ENCODE data around the gene DIP2C.

DIP2C gene

GRCh38 chr10:526651-527312, 162.7 kb downstream of the DIP2C start:
- ChIA-PET CTCF (interaction anchor here (0.5 kb wide), 1 partner anchor 8 kb away, joined by 3 read pairs; no protein-coding TSS in a partner anchor), POLR2A (no interaction called here)
- DNase-seq (ENCODE audit: extremely low spot score) = no peak
- no peak for TF ChIP-seq CTBP1 (IDR thresholded peaks at IDR 0.05; ENCODE audit: borderline replicate concordance)
- TF ChIP-seq LEF1 (IDR thresholded peaks at IDR 0.05; ENCODE audit: borderline replicate concordance) = no peak
- TF ChIP-seq SP1 (IDR thresholded peaks at IDR 0.05) = no peak
- TF ChIP-seq SUZ12 (IDR thresholded peaks at IDR 0.05) = no peak
- TF ChIP-seq BHLHE40 (IDR thresholded peaks at IDR 0.05; ENCODE audit: borderline replicate concordance) = no peak
- no peak for TF ChIP-seq PKNOX1 (IDR thresholded peaks at IDR 0.05)
- TF ChIP-seq NFRKB (IDR thresholded peaks at IDR 0.05) = no peak
- no peak for TF ChIP-seq FOXK2 (IDR thresholded peaks at IDR 0.05)
- TF ChIP-seq ZNF384 (IDR thresholded peaks at IDR 0.05) = no peak
- TF ChIP-seq TARDBP (IDR thresholded peaks at IDR 0.05) = no peak
- no peak for TF ChIP-seq L3MBTL2 (conservative IDR thresholded peaks at IDR 0.05)
- TF ChIP-seq HDGF (IDR thresholded peaks at IDR 0.05; ENCODE audit: borderline replicate concordance) = no peak
- TF ChIP-seq ELF4 (IDR thresholded peaks at IDR 0.05) = no peak
- no peak for TF ChIP-seq FOXM1 (IDR thresholded peaks at IDR 0.05; ENCODE audit: borderline replicate concordance)
- no peak for TF ChIP-seq FOXA1 (IDR thresholded peaks at IDR 0.05)
- no peak for TF ChIP-seq ARNT (IDR thresholded peaks at IDR 0.05)

GRCh38 chr10:525565-526315, 163.7 kb downstream of the DIP2C start:
- TF ChIP-seq ZNF384 (IDR thresholded peaks at IDR 0.05) = no peak
- TF ChIP-seq SP1 (IDR thresholded peaks at IDR 0.05) = no peak
- no peak for TF ChIP-seq SUZ12 (IDR thresholded peaks at IDR 0.05)
- TF ChIP-seq HDGF (IDR thresholded peaks at IDR 0.05; ENCODE audit: borderline replicate concordance) = no peak
- no peak for TF ChIP-seq L3MBTL2 (conservative IDR thresholded peaks at IDR 0.05)
- DNase-seq (ENCODE audit: extremely low spot score) = no peak
- CTCF ChIA-PET = no interaction called here
- POLR2A ChIA-PET = no interaction called here

DNA sequence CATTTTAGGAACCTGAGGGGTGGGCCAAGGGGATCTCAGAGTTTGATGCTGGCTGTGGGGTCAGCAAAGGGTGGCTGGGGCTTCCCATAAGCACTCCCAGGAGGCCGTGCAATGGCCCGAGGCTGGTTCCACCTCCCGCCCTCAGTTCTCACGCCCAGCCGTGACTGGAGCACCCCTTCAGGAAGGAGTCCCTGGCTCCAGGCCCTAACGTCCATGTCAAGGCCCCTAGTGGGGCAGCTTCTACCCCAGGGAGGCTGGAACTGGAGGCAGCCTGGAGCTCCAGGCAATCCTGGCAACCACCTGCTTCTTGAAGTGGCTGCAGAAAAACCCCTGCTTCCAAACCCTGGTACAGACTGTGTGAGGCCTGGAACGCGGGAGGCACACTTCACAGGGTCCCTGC, 165.5 kb downstream of the DIP2C start:
- TF ChIP-seq ARNT (IDR thresholded peaks at IDR 0.05) = no peak
- no peak for TF ChIP-seq ZNF384 (IDR thresholded peaks at IDR 0.05)
- TF ChIP-seq FOXM1 (IDR thresholded peaks at IDR 0.05; ENCODE audit: borderline replicate concordance) = no peak
- no peak for TF ChIP-seq TARDBP (IDR thresholded peaks at IDR 0.05)
- CTCF ChIA-PET = no interaction called here
- no peak for DNase-seq (ENCODE audit: extremely low spot score)
- POLR2A ChIA-PET = no interaction called here

GRCh38 chr10:522350-522749, 167.1 kb downstream of the DIP2C start:
- POLR2A ChIA-PET = no interaction called here
- CTCF ChIA-PET = no interaction called here
- no peak for DNase-seq (ENCODE audit: extremely low spot score)
- TF ChIP-seq FOXK2 (IDR thresholded peaks at IDR 0.05) = no peak
- no peak for TF ChIP-seq TARDBP (IDR thresholded peaks at IDR 0.05)
- TF ChIP-seq SP1 (IDR thresholded peaks at IDR 0.05) = no peak

DNA sequence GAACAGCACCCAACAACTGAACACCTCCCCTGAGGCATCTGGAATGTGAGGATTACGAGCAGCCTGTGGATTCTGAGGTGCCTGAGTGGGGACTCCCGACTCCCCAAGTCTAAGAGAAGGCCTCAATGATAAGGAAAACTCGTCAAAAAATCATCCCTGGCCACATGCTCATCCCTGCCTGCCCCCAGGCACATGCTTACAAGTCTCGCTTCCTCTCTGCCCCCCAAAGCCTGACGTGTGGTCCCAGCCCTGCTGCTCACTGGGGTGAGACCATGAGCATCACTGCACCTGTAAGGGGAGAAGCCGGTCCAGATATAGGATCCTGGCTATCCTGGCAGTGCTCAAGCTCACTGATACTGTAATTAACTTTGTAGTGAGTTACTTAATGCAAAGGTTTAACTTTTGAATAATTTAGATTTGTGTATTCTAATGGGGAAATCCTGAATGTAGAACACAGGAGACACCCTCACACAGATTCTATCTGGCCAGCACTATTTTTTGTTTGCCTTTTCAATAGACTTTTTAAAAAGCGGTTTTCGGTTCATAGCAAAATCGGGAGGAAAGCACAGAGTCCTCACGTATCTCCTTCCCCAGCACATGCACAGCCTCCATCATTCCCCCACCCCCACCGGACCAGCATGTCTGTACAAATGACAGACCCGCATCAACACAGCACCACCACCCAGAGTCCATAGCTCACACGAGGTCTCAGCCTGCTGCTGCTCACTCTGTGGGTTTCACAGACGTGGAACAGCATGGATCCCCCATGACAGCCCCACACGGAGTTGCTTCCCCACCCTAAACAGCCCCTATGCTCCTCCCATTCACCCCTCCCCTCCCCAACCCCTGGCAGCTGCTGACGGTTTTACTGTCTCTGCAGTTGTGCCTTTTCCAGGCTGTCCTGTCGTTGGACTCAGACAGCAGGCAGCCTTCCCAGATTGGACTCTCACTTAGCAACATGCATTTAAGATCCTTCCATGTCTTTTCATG, 167.9 kb downstream of the DIP2C start:
- DNase-seq (ENCODE audit: extremely low spot score) = no peak
- POLR2A ChIA-PET = no interaction called here
- CTCF ChIA-PET = interaction anchor here (1.6 kb wide), 1 partner anchor 11 kb away, joined by 7 read pairs; no protein-coding TSS in a partner anchor
- TF ChIP-seq FOXM1 (IDR thresholded peaks at IDR 0.05; ENCODE audit: borderline replicate concordance) (no peak), ZNF384 (IDR thresholded peaks at IDR 0.05) (no peak), PKNOX1 (IDR thresholded peaks at IDR 0.05) (no peak)

DNA sequence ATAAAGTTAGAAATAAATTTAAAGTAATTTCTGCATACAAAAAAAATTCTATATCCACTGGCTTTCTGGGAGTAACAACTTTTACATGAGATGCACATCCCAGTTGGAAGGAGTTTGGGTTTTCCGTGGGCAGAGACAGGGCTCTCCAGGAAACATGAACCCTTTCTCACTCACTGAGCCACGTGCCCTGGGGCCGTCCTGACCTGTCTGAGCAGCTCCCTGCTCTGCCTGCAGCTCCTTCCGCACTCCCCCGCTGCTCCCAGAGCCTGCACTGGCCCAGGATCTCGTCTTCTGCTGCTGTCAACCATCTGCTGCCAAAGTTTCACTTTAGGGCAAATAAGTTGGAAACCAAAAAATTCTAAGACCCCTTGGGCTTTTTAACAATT, 169.1 kb downstream of the DIP2C start:
- peak; percentile 59 for DNase-seq (ENCODE audit: extremely low spot score)
- CTCF ChIA-PET = interaction anchor here (1.6 kb wide), 1 partner anchor 9 kb away, joined by 7 read pairs; no protein-coding TSS in a partner anchor
- TF ChIP-seq L3MBTL2 (conservative IDR thresholded peaks at IDR 0.05) (0 out of 2 replicates have a peak, but pooled peaks have one; percentile 38), SUZ12 (IDR thresholded peaks at IDR 0.05) (no peak)
- POLR2A ChIA-PET = interaction anchor here (0.6 kb wide), 1 partner anchor 272 kb away, joined by 3 read pairs; no protein-coding TSS in a partner anchor

All from HEK293T (cell line).